GM13977 (cell line): ENCODE results near the gene TMEM229B.

Experiments used
- DNase-seq: peaks from one replicate; pipeline ENCODE4 v3.0.0; 2012; ENCODE audit warnings: low spot score
- in situ Hi-C: fragments of 300-500 bp; cut with MboI; formaldehyde crosslinking; loops from one replicate; pipeline ENCODE4 v1.12.0; 2022; ENCODE audit warnings: low sequenced_read_pairs, low pct_unique_long_range_greater_than_20kb, mixed read lengths, inconsistent platforms; ENCODE audit not compliant: unreplicated experiment
- TF ChIP-seq, protein P1 (sequence below): IDR thresholded peaks from 2 replicates; pipeline ENCODE4 v1.5.1; 2012; ENCODE audit warnings: mild to moderate bottlenecking, control low read depth; ENCODE audit not compliant: insufficient read depth; ENCODE audit errors: extremely low read depth, missing control alignments

TMEM229B gene

DNA sequence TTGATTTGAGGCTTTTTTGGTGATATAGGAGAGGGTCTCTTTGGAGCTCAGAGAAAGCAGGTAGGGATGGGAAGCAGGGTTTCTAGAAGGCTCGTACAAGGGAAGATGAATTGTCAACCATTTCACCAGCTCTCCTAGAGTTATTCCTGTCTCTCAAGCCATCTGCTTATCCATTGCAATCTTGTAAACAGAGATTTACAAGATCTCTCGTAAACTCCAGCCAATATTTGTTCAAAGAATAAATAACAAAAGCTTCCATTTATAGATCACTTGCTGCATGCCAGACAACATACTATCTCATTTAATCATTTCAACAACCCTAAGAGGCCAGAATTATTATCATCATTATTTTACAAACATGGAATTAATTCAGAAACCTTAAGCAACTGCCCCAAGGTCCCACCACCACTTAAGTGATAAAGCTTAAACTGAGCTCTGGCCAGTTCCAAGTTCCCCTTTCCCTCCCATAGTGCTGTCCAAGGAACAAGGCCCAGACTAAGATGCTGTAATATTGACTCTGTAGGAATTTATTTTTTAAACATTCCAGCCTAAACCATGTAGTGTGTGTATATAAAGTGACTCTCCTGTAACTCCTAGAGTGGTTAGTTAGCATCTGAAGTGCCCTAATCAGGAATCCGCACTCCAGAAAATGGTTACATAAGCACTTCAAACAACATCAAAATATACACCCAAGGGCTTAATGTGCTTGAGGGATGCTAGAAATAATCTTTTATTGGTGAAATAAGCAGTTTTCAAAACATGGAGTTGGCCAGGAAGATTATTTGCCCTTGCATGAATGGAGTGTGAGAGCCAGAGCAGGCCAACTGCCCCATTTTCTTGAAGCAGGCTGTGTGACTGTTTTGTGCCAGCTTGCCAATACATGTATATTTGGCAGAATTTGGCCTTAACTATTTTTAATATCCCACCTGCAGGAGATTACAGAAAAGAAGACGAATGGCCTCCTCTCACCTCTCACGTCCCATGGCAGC, 41.7 kb upstream of the TMEM229B start:
- in situ Hi-C loops: no loop called here
- TF ChIP-seq, protein P1, sequence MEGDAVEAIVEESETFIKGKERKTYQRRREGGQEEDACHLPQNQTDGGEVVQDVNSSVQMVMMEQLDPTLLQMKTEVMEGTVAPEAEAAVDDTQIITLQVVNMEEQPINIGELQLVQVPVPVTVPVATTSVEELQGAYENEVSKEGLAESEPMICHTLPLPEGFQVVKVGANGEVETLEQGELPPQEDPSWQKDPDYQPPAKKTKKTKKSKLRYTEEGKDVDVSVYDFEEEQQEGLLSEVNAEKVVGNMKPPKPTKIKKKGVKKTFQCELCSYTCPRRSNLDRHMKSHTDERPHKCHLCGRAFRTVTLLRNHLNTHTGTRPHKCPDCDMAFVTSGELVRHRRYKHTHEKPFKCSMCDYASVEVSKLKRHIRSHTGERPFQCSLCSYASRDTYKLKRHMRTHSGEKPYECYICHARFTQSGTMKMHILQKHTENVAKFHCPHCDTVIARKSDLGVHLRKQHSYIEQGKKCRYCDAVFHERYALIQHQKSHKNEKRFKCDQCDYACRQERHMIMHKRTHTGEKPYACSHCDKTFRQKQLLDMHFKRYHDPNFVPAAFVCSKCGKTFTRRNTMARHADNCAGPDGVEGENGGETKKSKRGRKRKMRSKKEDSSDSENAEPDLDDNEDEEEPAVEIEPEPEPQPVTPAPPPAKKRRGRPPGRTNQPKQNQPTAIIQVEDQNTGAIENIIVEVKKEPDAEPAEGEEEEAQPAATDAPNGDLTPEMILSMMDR: no peak

DNA sequence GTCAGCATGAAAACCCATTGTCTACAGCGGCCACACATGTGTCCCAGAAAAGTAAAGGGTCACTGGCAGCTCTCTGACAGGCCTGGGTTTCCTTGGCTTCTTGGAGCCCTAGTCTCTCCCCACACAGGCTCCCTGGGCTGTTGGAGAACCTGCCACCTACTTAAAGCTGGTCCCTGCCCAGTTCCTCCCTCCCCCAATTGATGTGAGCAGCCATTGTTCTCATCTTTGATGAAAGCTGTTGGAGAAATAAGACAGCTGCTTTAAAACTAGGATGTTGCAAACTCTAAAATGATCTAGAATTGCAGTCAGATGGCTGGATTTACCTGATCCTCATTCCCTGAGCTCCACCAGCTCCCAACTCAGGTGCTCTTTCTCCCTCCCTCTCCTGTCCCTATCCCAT, 39.8 kb upstream of the TMEM229B start:
- in situ Hi-C loops: no loop called here

More for the DNA sequence above, 41.7 kb upstream of the TMEM229B start:
- no peak for DNase-seq

DNA sequence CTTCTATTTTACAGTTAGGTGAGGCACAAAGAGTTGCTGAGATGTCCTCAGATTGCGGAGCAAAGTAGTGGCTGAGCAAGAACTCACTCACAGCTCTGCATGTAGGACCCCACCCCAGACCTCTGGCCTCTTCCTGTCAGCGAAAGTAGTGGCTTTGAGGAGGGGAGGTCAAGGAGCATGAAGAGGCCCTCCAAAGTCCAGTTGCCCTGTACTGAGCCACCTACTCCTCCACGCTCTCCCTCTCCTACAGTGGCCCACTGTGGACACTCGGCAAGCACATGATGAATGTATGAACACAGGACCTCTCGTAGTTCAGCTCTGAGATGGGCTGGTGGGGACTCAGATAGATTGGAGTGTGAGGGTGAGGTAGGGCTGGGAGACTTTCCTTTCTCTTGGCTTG, 39.2 kb upstream of the TMEM229B start:
- DNase-seq: no peak
- in situ Hi-C loops: no loop called here
- TF ChIP-seq, protein P1: no peak

More for the DNA sequence above, 39.8 kb upstream of the TMEM229B start:
- DNase-seq: no peak
- TF ChIP-seq, protein P1: no peak

DNA sequence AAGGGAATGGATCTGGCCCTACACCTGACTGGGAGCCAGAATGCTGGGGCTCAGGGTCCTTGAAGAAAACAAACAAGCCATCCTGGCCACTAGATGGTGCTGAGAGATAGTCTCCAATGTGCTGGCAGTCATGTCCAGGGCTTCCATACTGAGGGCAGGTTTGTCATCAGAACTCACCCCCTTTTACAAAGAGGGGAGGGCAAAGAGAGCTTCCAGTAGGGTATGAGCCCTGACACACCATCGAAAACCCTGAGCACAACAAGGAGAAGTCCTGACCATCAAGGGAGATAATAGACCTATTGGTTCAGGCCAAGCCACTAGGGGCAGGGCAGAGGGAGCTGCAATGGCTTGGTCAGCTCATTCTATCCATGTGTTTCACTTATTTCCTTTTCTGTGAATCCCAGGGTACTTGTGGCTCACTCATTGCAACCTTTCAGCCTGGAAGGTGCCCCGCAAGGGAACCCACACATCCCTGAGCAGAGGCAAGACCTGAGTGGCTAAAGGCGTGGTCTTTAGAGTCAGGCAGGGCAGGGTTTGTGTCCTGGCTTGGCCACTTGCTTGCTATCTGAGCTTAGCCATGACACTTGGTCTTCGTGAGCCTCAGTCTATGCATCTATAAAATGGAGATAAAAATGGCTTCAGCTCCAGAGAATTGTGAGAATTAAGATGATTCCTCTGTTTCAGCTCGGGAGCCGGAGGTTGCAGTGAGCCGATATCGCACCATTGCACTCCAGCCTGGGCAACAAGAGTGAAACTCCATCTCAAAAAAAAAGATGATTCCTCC, 38.3 kb upstream of the TMEM229B start:
- TF ChIP-seq, protein P1: peak; percentile 72
- in situ Hi-C loops: no loop called here
- peak; percentile 64 for DNase-seq

DNA sequence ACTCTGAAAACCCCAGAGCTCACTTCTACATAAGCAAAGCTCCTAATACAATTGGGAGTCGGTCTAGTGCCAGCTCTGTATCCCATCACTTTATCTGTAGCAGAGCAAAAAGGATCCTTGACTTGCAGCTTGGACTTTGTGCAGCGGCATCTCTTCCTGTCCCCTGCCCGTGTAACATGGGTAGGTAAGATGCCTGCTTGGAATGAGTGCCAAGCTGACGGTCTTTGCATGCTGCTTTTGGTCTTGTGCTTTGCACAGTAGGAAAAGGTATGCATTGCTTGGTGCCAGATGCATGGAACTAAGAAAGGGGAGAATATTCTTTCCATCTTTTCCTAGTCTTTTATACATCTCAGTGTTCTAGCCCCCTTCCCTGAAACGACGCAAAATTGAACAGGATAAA, 37.7 kb upstream of the TMEM229B start:
- in situ Hi-C loops: no loop called here
- DNase-seq: no peak
- TF ChIP-seq, protein P1: no peak

DNA sequence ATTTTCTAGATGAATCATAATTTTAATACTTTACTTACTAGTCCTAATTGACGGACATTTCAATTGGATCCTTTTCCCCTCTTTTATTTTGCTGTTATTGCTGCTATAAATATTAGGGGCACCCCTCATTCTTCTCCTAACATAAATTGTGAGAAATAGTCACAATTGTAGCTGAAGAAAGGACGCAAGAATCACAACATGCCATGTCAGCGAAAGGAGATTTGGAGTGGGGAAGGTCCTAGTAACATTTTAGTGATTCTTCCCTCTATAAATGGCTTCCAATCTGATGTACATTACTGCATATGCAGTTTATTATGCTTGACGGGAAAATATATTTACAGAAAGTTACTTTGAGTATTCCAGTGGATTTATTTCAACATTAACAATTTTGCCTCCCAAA, 36.9 kb upstream of the TMEM229B start:
- TF ChIP-seq, protein P1: no peak
- no peak for DNase-seq
- in situ Hi-C loops: no loop called here
